SK-N-SH treated with all-trans-retinoic acid at 6 μM for 48 hours (cell line): Measurements from ENCODE around the gene BEND7.

Source experiments
- ARNTL ChIP-seq: fragments of 450-650 bp; formaldehyde crosslinking; IDR thresholded peaks from 2 replicates; pipeline ENCODE4 v1.5.0; 2020; ENCODE audit warnings: low read depth, mild to moderate bottlenecking, moderate library complexity, borderline replicate concordance
- CREB5 ChIP-seq: fragments of 250-450 bp; sonication (Bioruptor Pico); IDR thresholded peaks from 2 replicates; pipeline ENCODE4 v1.5.1; 2020; ENCODE audit warnings: low read depth, mild to moderate bottlenecking, moderate library complexity
- ISL1 ChIP-seq: fragments of 250-450 bp; sonication (Bioruptor Pico); IDR thresholded peaks from 2 replicates; pipeline ENCODE4 v2.1.2; 2022; ENCODE audit warnings: mild to moderate bottlenecking, moderate library complexity
- RARB ChIP-seq: fragments of 250-450 bp; sonication (Bioruptor Pico); IDR thresholded peaks from 2 replicates; pipeline ENCODE4 v1.8.0; 2021; ENCODE audit warnings: mild to moderate bottlenecking, moderate library complexity
- TCF4 ChIP-seq: fragments of 250-450 bp; sonication (Bioruptor Pico); IDR thresholded peaks from 2 replicates; pipeline ENCODE4 v1.8.0; 2021; ENCODE audit warnings: mild to moderate bottlenecking, moderate library complexity, borderline replicate concordance
- ZFP30 ChIP-seq: fragments of 450-650 bp; formaldehyde crosslinking; IDR thresholded peaks from 2 replicates; pipeline ENCODE4 v1.5.0; 2022; ENCODE audit warnings: mild to moderate bottlenecking, moderate library complexity
- ZNF8 ChIP-seq: fragments of 450-650 bp; formaldehyde crosslinking; IDR thresholded peaks from 2 replicates; pipeline ENCODE4 v1.5.0; 2020; ENCODE audit warnings: mild to moderate bottlenecking, moderate library complexity

GRCh38 chr10:13448216-13448615, 80.6 kb downstream of the BEND7 start:
- TF ChIP-seq ZFP30 (no peak), RARB (CRISPR knock-in tag) (no peak), ARNTL (no peak), ZNF8 (CRISPR knock-in tag) (no peak), CREB5 (CRISPR knock-in tag) (no peak), TCF4 (no peak), ISL1 (CRISPR knock-in tag) (no peak)
